ENCODE data around the gene ERP44. TPM values are rescaled to one million over a fixed set of nuclear protein-coding genes. Genes with fewer than 3 reads are reported as not detected.

ERP44 gene
- total and polyA plus RNA-seq, 2 donors (not counting 3 experiments of a cell fraction or from before 2014, with no cell fraction given): 9.9 to 21.4 TPM

- H3K4me1 ChIP-seq (ENCODE audit: control insufficient read depth, extremely low read depth, insufficient read depth, low read length): no peaks in the 10 kb centered on the region
- no peak for TF ChIP-seq FOS (IDR thresholded peaks at IDR 0.05; ENCODE audit: borderline replicate concordance, insufficient read depth, low read length)
- TF ChIP-seq JUN (IDR thresholded peaks at IDR 0.05; ENCODE audit: borderline replicate concordance, insufficient read depth, insufficient read length, low read depth): no peak
- TF ChIP-seq MAX (IDR thresholded peaks at IDR 0.05; ENCODE audit: insufficient read depth, insufficient read length): no peak
- TF ChIP-seq CTCF (IDR thresholded peaks at IDR 0.05; ENCODE audit: extremely low read depth in 1 of 2, insufficient read depth in 1 of 2, low read depth in 1 of 2, low read length in 2 of 2): no peak
- no peak for TF ChIP-seq POLR2A (IDR thresholded peaks at IDR 0.05; ENCODE audit: low read depth, low read length)
- TF ChIP-seq MYC (IDR thresholded peaks at IDR 0.05; ENCODE audit: low read depth, low read length): no peak
- TF ChIP-seq POLR2AphosphoS5 (IDR thresholded peaks at IDR 0.05; ENCODE audit: insufficient read depth, low read depth, low read length): no peak
- TF ChIP-seq GATA2 (IDR thresholded peaks at IDR 0.05; ENCODE audit: insufficient read depth, insufficient read length, low read depth, low read length): no peak
- TF ChIP-seq EZH2 (IDR thresholded peaks at IDR 0.05; ENCODE audit: borderline replicate concordance, low read depth, low read length, severe bottlenecking): no peak
- POLR2A ChIA-PET: no interaction called here
Observed at GRCh38 chr9:100056561-100056960, 42.2 kb downstream of the ERP44 start.

More at GRCh38 chr9:100056561-100056960, 42.2 kb downstream of the ERP44 start:
- DNase-seq (ENCODE audit: low read depth, low spot score): no peak
- dilution Hi-C loops (cut with MboI; ENCODE audit: extremely low pct_ligation_motif_present, low sequenced_read_pairs) (no loop called here), intact Hi-C loops (cut with micrococcal nuclease) (no loop called here)
- Histone ChIP-seq H4K20me1 (replicated peaks; ENCODE audit: control insufficient read depth, extremely low read depth, insufficient read depth, low read length) (no peaks in the 10 kb centered on the region), H3K9me3 (replicated peaks; ENCODE audit: control insufficient read depth, insufficient read depth, low read length) (no peaks in the 10 kb centered on the region), H3K27ac (ENCODE audit: insufficient read depth, low read depth, low read length) (no peak overlapping the region), H3K9ac (replicated peaks; ENCODE audit: extremely low read depth, insufficient read depth, low read length) (no peak overlapping the region), H3K36me3 (ENCODE audit: control insufficient read depth in 2 of 2, extremely low read depth in 1 of 2, insufficient read depth in 2 of 2, low read length in 2 of 2) (peaks cover 0 to 2% of the 10 kb centered on the region in 2 experiments), H3K4me2 (ENCODE audit: insufficient read depth, low read length) (no peak overlapping the region), H3K27me3 (ENCODE audit: control insufficient read depth in 2 of 2, insufficient read depth in 2 of 2, low read length in 2 of 2) (no peaks in the 10 kb centered on the region), H3K9me1 (replicated peaks; ENCODE audit: control insufficient read depth, extremely low read depth, insufficient read depth, low read length) (no peaks in the 10 kb centered on the region), H3K79me2 (ENCODE audit: control insufficient read depth, insufficient read depth, low read length) (no peaks in the 10 kb centered on the region), H3K4me3 (replicated peaks in 1 of 3; ENCODE audit: insufficient read depth in 1 of 3, low read depth in 1 of 3, low read length in 3 of 3) (no peak overlapping the region), H2AFZ (ENCODE audit: low read depth, low read length) (no peak overlapping the region)
- no peak for FAIRE-seq
- CTCF ChIA-PET: no interaction called here
- BruUV-seq (replicated peaks): no TSS peak

Data from endothelial cell of umbilical vein (primary cell).